ENCODE measurements around the gene IFT81.

GRCh38 chr12:110249105-110249504, 124.9 kb downstream of the IFT81 start:
- TF ChIP-seq, protein P1, sequence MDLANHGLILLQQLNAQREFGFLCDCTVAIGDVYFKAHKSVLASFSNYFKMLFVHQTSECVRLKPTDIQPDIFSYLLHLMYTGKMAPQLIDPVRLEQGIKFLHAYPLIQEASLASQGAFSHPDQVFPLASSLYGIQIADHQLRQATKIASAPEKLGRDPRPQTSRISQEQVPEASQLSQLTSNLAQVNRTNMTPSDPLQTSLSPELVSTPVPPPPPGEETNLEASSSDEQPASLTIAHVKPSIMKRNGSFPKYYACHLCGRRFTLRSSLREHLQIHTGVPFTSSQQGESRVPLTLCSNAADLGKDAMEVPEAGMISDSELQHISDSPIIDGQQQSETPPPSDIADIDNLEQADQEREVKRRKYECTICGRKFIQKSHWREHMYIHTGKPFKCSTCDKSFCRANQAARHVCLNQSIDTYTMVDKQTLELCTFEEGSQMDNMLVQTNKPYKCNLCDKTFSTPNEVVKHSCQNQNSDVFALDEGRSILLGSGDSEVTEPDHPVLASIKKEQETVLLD (CRISPR knock-in tag; IDR thresholded peaks at IDR 0.05; ENCODE audit: low read depth), result no peak
- no peak for TF ChIP-seq BORCS8-MEF2B (CRISPR knock-in tag; IDR thresholded peaks at IDR 0.05)
- no peak for TF ChIP-seq RBAK (CRISPR knock-in tag; IDR thresholded peaks at IDR 0.05)
- TF ChIP-seq SOX6 (IDR thresholded peaks at IDR 0.05), result no peak
- no peak for TF ChIP-seq SOX6 (CRISPR knock-in tag; IDR thresholded peaks at IDR 0.05)

All from HepG2 (cell line).